Medulla oblongata (tissue), 1 donor: ENCODE results near the gene SMIM30.
"Not testable (repeated sequence)": the region's sequence is repeated elsewhere in the genome, so short reads cannot be mapped to it uniquely, and the experiment has no call there.

Source experiments
- DNase-seq: peaks from one replicate; pipeline ENCODE4 v3.0.0-alpha.2; 2015; ENCODE audit errors: extremely low spot score

SMIM30 gene, protein sequence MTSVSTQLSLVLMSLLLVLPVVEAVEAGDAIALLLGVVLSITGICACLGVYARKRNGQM

GRCh38 chr7:113118074-113118959 lies at the start of gene SMIM30:
Gene SMIM30 (minus strand): TSS chr7:113118554. CDS start chr7:113117578, 976 bp downstream.
- DNase-seq, result peak; percentile 96

DNA sequence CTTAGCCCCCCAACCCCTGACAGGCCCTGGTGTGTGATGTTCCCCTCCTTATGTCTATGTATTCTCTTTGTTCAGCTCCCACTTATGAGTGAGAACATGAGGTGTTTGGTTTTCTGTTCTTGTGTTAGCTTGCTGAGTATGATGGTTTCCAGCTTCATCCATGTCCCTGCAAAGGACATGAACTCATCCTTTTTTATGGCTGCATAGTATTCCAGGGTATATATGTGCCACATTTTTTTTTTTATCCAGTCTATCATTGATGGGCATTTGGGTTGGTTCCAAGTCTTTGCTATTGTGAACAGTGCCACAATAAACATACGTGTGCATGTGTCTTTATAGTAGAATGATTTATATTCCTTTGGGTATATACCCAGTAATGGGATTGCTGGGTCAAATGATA lies 47.8 kb upstream of the SMIM30 start:
- not testable (repeated sequence) for DNase-seq

- DNase-seq, result no peak
Observed at GRCh38 chr7:113161050-113161449, 42.7 kb upstream of the SMIM30 start.

GRCh38 chr7:113159746-113160339 lies 41.5 kb upstream of the SMIM30 start:
- peak; percentile 12 for DNase-seq

- no peak for DNase-seq
Observed at GRCh38 chr7:113158756-113159155, 40.4 kb upstream of the SMIM30 start.

GRCh38 chr7:113154117-113154516 lies 35.8 kb upstream of the SMIM30 start:
- no peak for DNase-seq

GRCh38 chr7:113144817-113145216 lies 26.5 kb upstream of the SMIM30 start:
- no peak for DNase-seq

DNA sequence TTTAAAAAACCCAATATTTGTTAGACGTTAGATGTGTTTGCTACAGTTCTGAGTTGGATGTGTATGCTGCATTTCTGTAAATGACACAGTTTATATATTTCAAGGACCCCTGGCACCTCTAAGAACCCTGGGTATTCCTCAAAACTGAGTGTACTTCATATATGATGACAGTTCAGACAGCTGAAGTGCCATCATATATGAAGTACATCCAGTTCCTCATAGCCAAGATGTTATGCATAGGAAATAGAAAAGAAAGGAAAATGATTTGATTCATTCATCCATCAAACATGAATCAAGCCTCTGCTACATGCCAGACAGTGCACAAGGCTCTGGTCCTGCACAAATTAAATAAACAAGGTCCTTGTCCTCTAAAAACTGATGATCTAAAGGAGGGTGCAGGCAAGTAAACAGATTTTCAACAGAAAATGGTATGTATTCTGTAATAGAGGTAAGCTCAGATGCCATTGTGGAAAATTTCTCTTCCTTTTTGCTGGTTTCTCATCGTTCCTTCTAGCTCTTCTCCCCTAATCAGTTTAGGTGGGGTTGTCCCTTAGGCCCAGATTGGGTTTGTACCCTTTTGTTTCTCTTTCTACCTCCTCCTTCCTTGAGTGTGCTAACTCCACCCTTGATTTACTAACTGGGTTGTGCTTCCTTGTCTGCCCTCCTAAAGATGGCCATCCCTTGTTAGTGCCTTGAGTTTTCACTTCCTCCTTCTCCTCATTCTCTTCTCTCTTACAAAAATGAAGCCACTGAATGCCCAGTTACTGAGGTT lies 25.3 kb upstream of the SMIM30 start:
- peak; percentile 9 for DNase-seq

DNA sequence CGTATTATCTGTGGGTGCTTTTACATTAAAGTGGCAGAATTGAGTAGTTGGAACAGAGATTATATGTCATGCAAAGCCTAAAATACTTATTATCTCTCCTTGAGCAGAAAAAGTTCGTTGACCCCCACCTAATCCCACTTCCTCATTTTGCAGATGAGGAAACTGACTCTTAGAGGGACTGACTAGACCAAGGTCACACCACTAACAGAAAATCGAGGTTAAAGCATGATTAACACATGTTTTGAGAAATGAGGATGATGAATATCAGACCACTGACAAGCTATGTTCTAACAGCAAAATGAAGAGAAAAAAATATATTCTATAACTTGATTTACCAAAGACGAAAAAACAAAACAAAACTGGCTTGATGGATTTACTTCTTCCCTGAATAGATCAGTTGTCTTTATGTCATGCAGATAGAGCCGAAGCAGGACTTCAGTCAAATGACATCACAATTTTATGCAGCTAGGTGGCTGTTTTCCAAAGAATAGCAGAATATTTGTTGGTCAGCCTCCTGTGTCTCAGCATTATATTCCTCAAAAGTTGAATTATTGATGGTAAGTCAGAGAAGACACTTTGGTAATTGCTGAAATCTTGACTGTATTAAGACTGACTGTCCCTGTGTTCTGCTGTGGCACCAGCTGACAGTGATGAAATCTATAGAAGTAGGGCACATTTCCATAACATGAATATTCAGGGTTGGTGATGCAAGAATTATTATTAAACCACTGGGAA lies 24.2 kb upstream of the SMIM30 start:
- DNase-seq, result no peak

DNA sequence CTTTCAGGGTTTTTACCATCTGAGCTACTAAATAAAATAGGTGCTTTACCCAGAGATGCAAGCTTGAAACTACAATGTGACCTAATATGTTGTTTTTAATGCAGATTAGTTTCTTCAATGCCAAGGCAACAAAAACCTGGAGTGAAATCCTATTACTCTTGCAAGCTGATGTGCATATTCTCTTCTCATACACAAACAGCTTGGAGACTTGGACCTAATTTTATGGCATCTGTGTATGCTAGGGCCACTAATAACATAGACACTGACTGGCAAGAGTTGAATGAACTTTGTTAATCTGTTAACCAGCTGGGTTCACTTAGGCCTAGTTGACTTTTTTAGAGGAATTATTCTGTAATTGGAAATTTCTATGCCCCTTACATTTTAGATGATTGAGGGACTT lies 23.4 kb upstream of the SMIM30 start:
- no peak for DNase-seq

DNA sequence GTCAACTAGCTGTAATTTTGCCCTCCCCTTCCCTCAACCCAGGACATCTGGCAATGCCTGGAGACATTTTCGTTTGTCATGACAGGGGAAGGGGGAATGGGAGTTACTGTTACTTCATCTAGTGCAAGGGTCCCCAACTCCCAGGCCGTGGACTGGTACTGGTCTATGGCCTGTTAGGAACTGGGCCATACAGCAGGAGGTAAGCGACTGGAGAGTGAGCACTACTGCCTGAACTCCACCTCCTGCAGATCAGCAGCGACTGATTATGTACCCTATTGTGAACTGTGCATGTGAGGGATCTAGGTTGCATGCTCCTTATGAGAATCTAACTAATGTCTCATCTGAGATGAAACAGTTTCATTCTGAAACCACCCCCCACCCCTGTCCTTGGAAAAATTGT lies 22.6 kb upstream of the SMIM30 start:
- no peak for DNase-seq

DNA sequence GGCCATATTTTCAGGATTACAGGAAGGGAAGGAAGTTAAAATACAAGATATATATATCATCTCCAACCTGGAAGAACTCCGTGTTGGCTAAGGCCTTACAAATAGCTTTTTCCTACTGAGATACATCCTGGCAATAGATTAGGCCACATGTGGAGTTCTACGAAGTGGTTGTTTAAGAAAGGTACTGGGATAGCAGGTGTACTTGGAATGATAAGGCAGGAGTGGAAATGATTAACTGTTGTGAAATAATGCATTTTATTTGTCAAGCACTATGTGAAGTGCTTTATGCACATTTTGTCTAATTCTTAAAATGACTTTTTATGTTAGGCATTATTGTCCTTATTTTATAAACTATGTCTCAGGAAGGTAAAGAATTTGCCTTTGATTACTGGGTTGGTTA lies 18.9 kb upstream of the SMIM30 start:
- DNase-seq, result no peak

DNA sequence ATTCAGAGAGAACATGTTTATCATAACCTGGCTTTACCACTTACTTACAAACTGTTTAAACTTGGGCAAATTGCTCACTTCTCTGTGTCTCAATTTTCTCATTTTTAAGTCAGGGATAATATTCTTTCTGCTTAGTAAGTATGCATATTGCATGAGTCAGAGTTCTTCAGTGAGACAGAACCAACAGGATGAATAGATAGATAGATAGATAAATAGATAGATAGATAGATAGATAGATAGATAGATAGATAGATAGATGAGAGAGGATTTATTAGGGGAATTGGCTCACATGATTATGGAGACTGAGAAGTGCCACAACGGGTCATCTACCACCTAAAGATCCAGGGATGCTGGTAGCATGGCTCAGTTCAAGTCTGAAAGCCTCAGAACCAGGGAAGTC lies 15.7 kb upstream of the SMIM30 start:
- no peak for DNase-seq

DNA sequence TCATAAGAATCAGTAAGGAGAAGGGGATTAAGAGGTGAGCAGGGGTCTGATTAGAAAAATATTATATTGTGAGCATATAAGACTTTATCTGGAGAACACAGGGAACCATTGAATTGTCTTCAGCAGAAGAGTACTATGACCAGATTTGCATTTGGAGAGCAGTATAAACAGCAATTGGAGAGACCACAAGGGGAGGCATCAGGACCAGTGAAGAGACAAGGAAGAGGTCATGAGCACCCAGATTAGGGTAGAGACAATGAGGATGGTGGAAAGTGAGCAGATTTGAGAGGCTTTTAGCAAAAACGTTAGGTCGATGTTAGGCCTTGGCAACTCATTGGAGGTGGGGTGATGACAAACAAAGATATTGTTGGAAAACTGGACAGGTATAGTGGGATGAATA lies 13.0 kb upstream of the SMIM30 start:
- no peak for DNase-seq

- DNase-seq, result no peak
Observed at GRCh38 chr7:113128031-113128430, 9.7 kb upstream of the SMIM30 start.

DNA sequence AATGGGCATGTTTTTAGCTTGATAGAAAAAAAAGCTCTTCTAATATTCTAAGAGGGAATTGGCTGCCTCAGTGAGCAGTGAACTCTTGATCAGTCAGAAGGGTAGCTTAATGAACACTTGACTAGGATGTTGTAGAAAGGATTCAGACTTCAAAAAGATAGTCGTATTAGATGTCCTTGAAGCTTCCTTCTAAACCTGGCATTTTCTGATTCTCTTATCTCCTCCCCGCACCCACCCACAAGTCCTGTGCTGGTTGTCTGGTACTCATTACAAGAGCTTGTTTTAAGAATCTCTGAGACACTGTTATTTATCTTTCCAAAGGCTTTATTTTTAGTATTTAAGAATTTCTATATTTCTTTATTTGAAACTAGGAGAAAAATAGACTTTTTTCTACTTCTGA lies 7.4 kb upstream of the SMIM30 start:
- DNase-seq, result no peak

GRCh38 chr7:113122744-113123143 lies 4.4 kb upstream of the SMIM30 start:
- DNase-seq, result no peak

DNA sequence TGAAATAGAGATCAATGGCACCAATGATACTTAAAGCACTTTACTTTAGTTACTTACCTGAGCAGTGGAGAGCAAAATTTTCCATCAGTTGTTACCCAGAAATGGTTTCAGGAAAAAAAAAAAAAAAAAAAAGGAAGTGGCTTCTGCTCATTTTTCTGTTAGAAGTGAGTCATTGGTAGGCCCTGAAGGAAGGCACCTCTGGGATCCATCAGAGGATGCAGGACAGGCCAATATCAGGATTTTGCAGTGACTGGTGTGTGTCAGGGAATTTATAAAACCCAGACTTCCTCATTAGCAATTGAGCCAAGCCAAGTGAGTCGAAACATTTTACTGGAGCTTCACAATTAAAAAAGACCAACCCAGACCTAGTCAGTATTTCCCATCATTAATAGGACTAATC lies 2.3 kb upstream of the SMIM30 start:
- no peak for DNase-seq

DNA sequence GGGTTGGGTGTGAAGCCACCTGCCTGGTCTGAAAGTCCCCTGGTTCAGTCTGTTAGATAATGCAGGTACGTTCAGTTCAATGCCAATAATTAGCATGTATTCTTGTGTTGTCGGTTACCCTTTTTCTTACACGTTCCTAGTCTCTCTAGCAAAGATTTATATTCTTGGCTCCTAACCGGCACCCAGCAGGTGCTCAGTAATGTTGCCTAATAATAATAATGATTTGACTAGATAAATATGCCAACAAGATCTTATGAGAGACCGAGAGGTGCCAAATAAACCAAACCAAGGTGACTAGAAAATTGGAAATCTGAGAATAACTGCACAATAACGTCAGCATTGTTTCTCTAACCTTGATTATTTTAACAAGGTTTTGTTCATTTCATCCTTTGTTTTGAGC lies 1.1 kb upstream of the SMIM30 start:
- no peak for DNase-seq

DNA sequence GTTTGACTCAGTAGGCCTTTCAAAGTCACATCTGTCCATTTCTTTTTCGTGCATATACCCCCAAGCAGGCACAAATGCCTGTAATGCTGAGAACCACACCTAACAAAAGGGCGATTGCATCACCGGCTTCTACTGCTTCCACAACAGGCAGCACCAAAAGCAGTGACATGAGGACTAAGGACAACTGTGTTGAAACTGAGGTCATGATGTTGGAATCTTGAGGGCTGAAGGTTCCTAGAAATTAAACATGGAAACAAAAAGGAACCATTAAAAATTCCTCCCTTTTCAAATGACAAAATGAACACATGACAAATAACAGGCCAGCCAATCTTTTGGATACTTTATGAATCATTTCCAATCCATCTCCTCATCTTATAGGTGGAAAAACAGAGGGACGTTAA lies 980 bp downstream of the SMIM30 start:
- not testable (repeated sequence) for DNase-seq

- no peak for DNase-seq
Observed at GRCh38 chr7:113113912-113114311, 4.4 kb downstream of the SMIM30 start.

- no peak for DNase-seq
Observed at GRCh38 chr7:113109718-113110117, 8.6 kb downstream of the SMIM30 start.
